Keratinocyte (primary cell): Measurements from ENCODE around the gene TC2N.

Experiments used
- CTCF ChIP-seq, 3 experiments: IDR thresholded peaks in 1 of 3; conservative IDR thresholded peaks in 1 of 3; optimal IDR thresholded peaks in 1 of 3; 2 replicates in 2 of 3; 3 replicates in 1 of 3; pipeline versions ENCODE3 to v1.5.1; 2011; ENCODE audit warnings: low read length in 3 of 3, mild to moderate bottlenecking in 3 of 3, moderate library complexity in 2 of 3, control low read depth in 1 of 3, inconsistent platforms in 1 of 3; ENCODE audit not compliant: insufficient read depth in 2 of 3; ENCODE audit errors: extremely low read depth in 1 of 3
- EZH2 ChIP-seq: IDR thresholded peaks from one replicate; pipeline ENCODE4 v1.6.1; 2012; ENCODE audit warnings: inconsistent platforms, mild to moderate bottlenecking, low read length, moderate library complexity

- TF ChIP-seq CTCF (optimal IDR thresholded peaks at IDR 0.05 in 1 of 3, IDR thresholded peaks at IDR 0.05 in 1 of 3, conservative IDR thresholded peaks at IDR 0.05 in 1 of 3; ENCODE audit: extremely low read depth in 1 of 3, insufficient read depth in 2 of 3, low read length in 3 of 3) (no peak), EZH2 (no peak)
These were observed 34.3 kb upstream of the TC2N start for GRCh38 chr14:91901449-91902226.
